HL-60 (cell line): ENCODE data around the gene SPSB4.

Experiments used
- DNase-seq, 2 experiments: peaks; one replicate each; pipeline ENCODE4 v3.0.0-alpha.2; 2010 to 2020; ENCODE audit warnings: low read depth in 1 of 2, low spot score in 1 of 2
- H3K27ac ChIP-seq: fragments of 250-450 bp; sonication (Bioruptor Pico); replicated peaks from 2 replicates; pipeline ENCODE4 v1.5.1; 2020; ENCODE audit warnings: mild to moderate bottlenecking, moderate library complexity
- H3K27me3 ChIP-seq: fragments of 250-450 bp; sonication (Bioruptor Pico); 2 replicates; pipeline ENCODE4 v1.5.1; 2021; ENCODE audit warnings: mild to moderate bottlenecking, moderate library complexity; ENCODE audit not compliant: insufficient read depth, poor library complexity, severe bottlenecking
- H3K4me3 ChIP-seq: replicated peaks from 2 replicates; pipeline ENCODE4 v1.5.1; 2011; ENCODE audit warnings: mild to moderate bottlenecking, control low read depth, low read length; ENCODE audit not compliant: insufficient read depth
- CTCF ChIP-seq: IDR thresholded peaks from one replicate; pipeline ENCODE4 v1.5.1; 2011; ENCODE audit warnings: low read length, control low read depth, inconsistent platforms; ENCODE audit not compliant: insufficient read depth
- GABPA ChIP-seq: IDR thresholded peaks from 2 replicates; pipeline ENCODE4 v1.6.1; 2012; ENCODE audit warnings: low read depth
- POLR2AphosphoS5 ChIP-seq: IDR thresholded peaks from 2 replicates; pipeline ENCODE4 v1.6.1; 2012; ENCODE audit warnings: low read depth
- REST ChIP-seq: IDR thresholded peaks from 2 replicates; pipeline ENCODE4 v1.6.1; 2012; ENCODE audit warnings: low read depth; ENCODE audit not compliant: insufficient replicate concordance
- SPI1 ChIP-seq: IDR thresholded peaks from 2 replicates; pipeline ENCODE4 v1.6.1; 2012; ENCODE audit warnings: low read depth, mild to moderate bottlenecking, borderline replicate concordance

SPSB4 gene

GRCh38 chr3:141058996-141059395 lies 7.8 kb downstream of the SPSB4 start:
- Histone ChIP-seq H3K27ac (no peak overlapping the region), H3K4me3 (no peak overlapping the region), H3K27me3 (peaks cover under 1% of the 10 kb centered on the region)
- DNase-seq: no peak
- TF ChIP-seq SPI1 (no peak), GABPA (no peak), REST (no peak), CTCF (no peak), POLR2AphosphoS5 (no peak)

- Histone ChIP-seq H3K27me3 (no peaks in the 10 kb centered on the region), H3K4me3 (no peak overlapping the region), H3K27ac (no peak overlapping the region)
- no peak for DNase-seq
- TF ChIP-seq CTCF (no peak), POLR2AphosphoS5 (no peak), GABPA (no peak), SPI1 (no peak)
Observed at GRCh38 chr3:141059816-141060215, 8.7 kb downstream of the SPSB4 start.

GRCh38 chr3:141060327-141060726 lies 9.2 kb downstream of the SPSB4 start:
- Histone ChIP-seq H3K4me3 (no peak overlapping the region), H3K27ac (no peak overlapping the region), H3K27me3 (no peaks in the 10 kb centered on the region)
- no peak for TF ChIP-seq GABPA
- TF ChIP-seq POLR2AphosphoS5: no peak
- no peak for TF ChIP-seq CTCF
- no peak for TF ChIP-seq REST
- no peak for TF ChIP-seq SPI1
- DNase-seq: no peak

DNA sequence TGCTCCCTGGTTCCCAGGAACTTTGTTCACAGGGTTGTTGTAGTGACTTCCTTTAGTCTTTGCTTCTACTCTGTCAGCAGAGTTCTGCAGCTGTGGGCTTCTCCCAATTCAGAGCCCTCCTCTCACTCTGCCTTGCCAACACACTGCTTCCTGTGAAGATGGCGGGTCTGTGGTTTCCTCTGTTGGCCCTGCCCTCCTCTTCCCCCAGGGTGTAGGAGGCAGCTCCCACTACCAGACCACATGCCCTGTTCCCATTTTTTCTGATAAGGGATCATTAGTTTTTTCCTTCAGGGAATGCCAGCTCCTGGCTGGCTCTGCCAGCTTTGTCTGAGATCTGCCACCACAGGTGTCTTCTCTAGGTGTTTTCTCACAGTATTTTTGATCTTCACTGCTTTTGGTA lies 12.7 kb downstream of the SPSB4 start:
- no peak for TF ChIP-seq REST
- TF ChIP-seq GABPA: no peak
- no peak for TF ChIP-seq SPI1
- no peak for TF ChIP-seq CTCF
- TF ChIP-seq POLR2AphosphoS5: no peak
- no peaks in the 10 kb centered on the region for H3K27me3 ChIP-seq
- no peak for DNase-seq
- no peak overlapping the region for H3K4me3 ChIP-seq
- H3K27ac ChIP-seq: no peak overlapping the region
